IMR-90 (cell line): Measurements from ENCODE around the gene MOXD1. TPM values are rescaled to one million over a fixed set of nuclear protein-coding genes. Genes with fewer than 3 reads are reported as not detected.

ENCODE experiments used
- ATAC-seq: fragments of 200-7000 bp; cut with Tn5 transposase; 2 replicates; pipeline ENCODE4 v1.9.1; 2020; ENCODE audit warnings: low read depth, mild to moderate bottlenecking, moderate library complexity
- BruUV-seq: library from RNA; stranded (reverse); fragments of 400-500 nt; replicated peaks from 2 replicates; lab custom pipeline; 2021; lab: Mats Ljungman, UMichigan
- CTCF ChIA-PET: fragments of 300-600 bp; formaldehyde crosslinking; extraction: SDS; loops from one replicate; lab custom pipeline; 2021; ENCODE audit warnings: antibody characterized with exemption; lab: Yijun Ruan, JAX
- POLR2A ChIA-PET: fragments of 300-600 bp; sonication (Branson Sonifier 250); formaldehyde crosslinking; loops from one replicate; lab custom pipeline; 2022; ENCODE audit warnings: antibody characterized with exemption; ENCODE audit not compliant: unreplicated experiment; lab: Charles Lee
- DNase-seq: peaks from one replicate; pipeline ENCODE4 v3.0.0; 2013
- H2AFZ ChIP-seq: replicated peaks from 2 replicates; pipeline ENCODE3; 2013; ENCODE audit warnings: low read length, mild to moderate bottlenecking; ENCODE audit not compliant: poor library complexity
- H2AK5ac ChIP-seq: 2 replicates; pipeline ENCODE4 v1.6.1; 2013; ENCODE audit warnings: low read depth, low read length, inconsistent platforms
- H2AK9ac ChIP-seq: replicated peaks from 2 replicates; pipeline ENCODE3; 2013; ENCODE audit warnings: mild to moderate bottlenecking, low read depth, low read length, moderate library complexity; ENCODE audit not compliant: poor library complexity
- H2BK120ac ChIP-seq: 2 replicates; pipeline ENCODE4 v1.6.1; 2013; ENCODE audit warnings: low read depth, low read length, inconsistent platforms
- H2BK15ac ChIP-seq: 3 replicates; pipeline ENCODE4 v1.6.1; 2013; ENCODE audit warnings: low read depth, low read length, inconsistent platforms
- H2BK20ac ChIP-seq: 2 replicates; pipeline ENCODE4 v1.6.1; 2013; ENCODE audit warnings: low read depth, mild to moderate bottlenecking, inconsistent platforms, low read length, moderate library complexity
- H2BK5ac ChIP-seq: 2 replicates; pipeline ENCODE4 v1.6.1; 2013; ENCODE audit warnings: mild to moderate bottlenecking, low read depth, low read length, inconsistent platforms; ENCODE audit not compliant: poor library complexity, severe bottlenecking
- H3K14ac ChIP-seq: replicated peaks from 2 replicates; pipeline ENCODE4 v1.6.1; 2013; ENCODE audit warnings: low read depth, low read length, inconsistent platforms
- H3K18ac ChIP-seq: 2 replicates; pipeline ENCODE4 v1.6.1; 2013; ENCODE audit warnings: low read depth, low read length, control low read depth
- H3K23ac ChIP-seq: 2 replicates; pipeline ENCODE4 v1.6.1; 2013; ENCODE audit warnings: low read depth, low read length, inconsistent platforms
- H3K27ac ChIP-seq: 2 replicates; pipeline ENCODE4 v1.5.1; 2013; ENCODE audit warnings: mild to moderate bottlenecking, control low read depth, low read length; ENCODE audit not compliant: insufficient read depth
- H3K27me3 ChIP-seq: 2 replicates; pipeline ENCODE4 v1.6.1; 2013; ENCODE audit warnings: low read length; ENCODE audit not compliant: control insufficient read depth, insufficient read depth
- H3K36me3 ChIP-seq: 2 replicates; pipeline ENCODE4 v1.6.1; 2013; ENCODE audit warnings: low read length, mixed read lengths; ENCODE audit not compliant: control insufficient read depth, insufficient read depth
- H3K4ac ChIP-seq: 2 replicates; pipeline ENCODE4 v1.6.1; 2013; ENCODE audit warnings: low read depth, low read length, inconsistent platforms
- H3K4me1 ChIP-seq: 2 replicates; pipeline ENCODE4 v1.6.1; 2013; ENCODE audit warnings: low read length, mixed read lengths; ENCODE audit not compliant: control insufficient read depth, insufficient read depth
- H3K4me2 ChIP-seq: 2 replicates; pipeline ENCODE4 v1.6.1; 2013; ENCODE audit warnings: low read depth, mild to moderate bottlenecking, control low read depth, low read length, moderate library complexity
- H3K4me3 ChIP-seq: 2 replicates; pipeline ENCODE4 v1.5.1; 2013; ENCODE audit warnings: low read depth, mild to moderate bottlenecking, control low read depth, low read length, moderate library complexity; ENCODE audit not compliant: insufficient read depth
- H3K56ac ChIP-seq: 2 replicates; pipeline ENCODE4 v1.6.1; 2013; ENCODE audit warnings: low read length, inconsistent platforms; ENCODE audit not compliant: insufficient read depth; ENCODE audit errors: extremely low read depth
- H3K79me1 ChIP-seq, 2 experiments: 2 replicates each; pipeline ENCODE4 v1.6.1; 2013; ENCODE audit warnings: low read length in 2 of 2, inconsistent platforms in 1 of 2, low read depth in 1 of 2
- H3K9ac ChIP-seq: 2 replicates; pipeline ENCODE4 v1.6.1; 2013; ENCODE audit warnings: low read depth, low read length, control low read depth
- H3K9me1 ChIP-seq: 2 replicates; pipeline ENCODE4 v1.6.1; 2013; ENCODE audit warnings: low read length, inconsistent platforms; ENCODE audit not compliant: insufficient read depth
- H3K9me3 ChIP-seq: 2 replicates; pipeline ENCODE4 v1.6.1; 2013; ENCODE audit warnings: low read length; ENCODE audit not compliant: control insufficient read depth, insufficient read depth
- H4K20me1 ChIP-seq: 2 replicates; pipeline ENCODE4 v1.6.1; 2013; ENCODE audit warnings: low read length, inconsistent platforms; ENCODE audit not compliant: insufficient read depth
- H4K5ac ChIP-seq: 2 replicates; pipeline ENCODE4 v1.6.1; 2013; ENCODE audit warnings: mild to moderate bottlenecking, low read depth, low read length, control low read depth
- H4K8ac ChIP-seq, 2 experiments: 2 replicates each; pipeline ENCODE4 v1.6.1; 2013; ENCODE audit warnings: low read depth in 2 of 2, low read length in 2 of 2, control low read depth in 1 of 2, inconsistent platforms in 1 of 2
- H4K91ac ChIP-seq: 2 replicates; pipeline ENCODE4 v1.6.1; 2013; ENCODE audit warnings: low read depth, low read length, inconsistent platforms; ENCODE audit not compliant: insufficient read depth
- BHLHE40 ChIP-seq: fragments of 150-350 bp; IDR thresholded peaks from 2 replicates; pipeline ENCODE4 v1.6.1; 2016; ENCODE audit warnings: mild to moderate bottlenecking, low read depth, low read length
- CEBPB ChIP-seq: IDR thresholded peaks from 2 replicates; pipeline ENCODE4 v1.6.1; 2012; ENCODE audit warnings: low read depth, low read length, improper control_type of control experiment
- CHD1 ChIP-seq: IDR thresholded peaks from 2 replicates; pipeline ENCODE4 v1.6.1; 2012; ENCODE audit warnings: low read depth, low read length, improper control_type of control experiment
- CTCF ChIP-seq: conservative IDR thresholded peaks from 2 replicates; pipeline ENCODE4 v1.5.1; 2012; ENCODE audit warnings: mild to moderate bottlenecking, low read depth, low read length, improper control_type of control experiment
- ELK1 ChIP-seq: fragments of 150-350 bp; IDR thresholded peaks from 2 replicates; pipeline ENCODE4 v1.6.1; 2016; ENCODE audit warnings: low read depth, mild to moderate bottlenecking, low read length, moderate library complexity, borderline replicate concordance
- FOS ChIP-seq: fragments of 150-350 bp; IDR thresholded peaks from 2 replicates; pipeline ENCODE4 v1.6.1; 2016; ENCODE audit warnings: low read depth, low read length
- MAFK ChIP-seq: IDR thresholded peaks from 2 replicates; pipeline ENCODE4 v1.6.1; 2012; ENCODE audit warnings: low read depth, low read length, improper control_type of control experiment
- MXI1 ChIP-seq: IDR thresholded peaks from 2 replicates; pipeline ENCODE4 v1.6.1; 2012; ENCODE audit warnings: low read depth, mild to moderate bottlenecking, low read length, moderate library complexity, borderline replicate concordance
- NFE2L2 ChIP-seq: fragments of 150-350 bp; IDR thresholded peaks from 2 replicates; pipeline ENCODE4 v1.6.1; 2016; ENCODE audit warnings: low read depth, mild to moderate bottlenecking, low read length
- POLR2A ChIP-seq: IDR thresholded peaks from 2 replicates; pipeline ENCODE4 v1.6.1; 2012; ENCODE audit warnings: mild to moderate bottlenecking, low read depth, low read length
- RCOR1 ChIP-seq: IDR thresholded peaks from 2 replicates; pipeline ENCODE4 v1.6.1; 2012; ENCODE audit warnings: mild to moderate bottlenecking, low read length, improper control_type of control experiment; ENCODE audit not compliant: insufficient replicate concordance
- RFX5 ChIP-seq: IDR thresholded peaks from 2 replicates; pipeline ENCODE4 v1.8.0; 2012; ENCODE audit warnings: low read depth, mild to moderate bottlenecking, low read length, moderate library complexity
- SMC3 ChIP-seq: fragments of 150-350 bp; IDR thresholded peaks from 2 replicates; pipeline ENCODE4 v1.6.1; 2016; ENCODE audit warnings: low read depth, mild to moderate bottlenecking, antibody characterized with exemption, low read length, moderate library complexity
- USF2 ChIP-seq: fragments of 150-350 bp; IDR thresholded peaks from 2 replicates; pipeline ENCODE4 v1.6.1; 2017; ENCODE audit warnings: mild to moderate bottlenecking, antibody characterized with exemption, low read length, low read depth
- WGBS, 2 experiments: methylation state at CpG; one replicate each; pipeline versions ENCODE4 v1.1.5 to v1.1.7; 2013; ENCODE audit warnings: missing lambda C conversion rate in 2 of 2; ENCODE audit not compliant: insufficient read length in 1 of 2; ENCODE audit errors: extremely low coverage in 2 of 2; 5-methylcytosine and 5-hydroxymethylcytosine counted together
- dilution Hi-C: fragments of 300-500 bp; cut with HindIII; formaldehyde crosslinking; loops from one replicate; pipeline ENCODE4 v1.14.3; 2018; ENCODE audit warnings: low sequenced_read_pairs; ENCODE audit not compliant: unreplicated experiment
- in situ Hi-C: fragments of 300-500 bp; cut with MboI; formaldehyde crosslinking; loops from 3 replicates; pipeline ENCODE4 v1.14.3; 2019; ENCODE audit warnings: low sequenced_read_pairs, inconsistent platforms, mixed read lengths
- intact Hi-C: fragments of 100-400 bp; cut with micrococcal nuclease; formaldehyde crosslinking; loops from 2 replicates; pipeline ENCODE4 v1.10.0; 2022
- polyA plus RNA-seq, 3 experiments: library from polyadenylated mRNA; depleted of rRNA; stranded (reverse); fragments of >200 nt; gene quantifications; 2 replicates each; pipeline ENCODE4 v1.2.3, GENCODE V29; 2012; ENCODE audit warnings: low replicate concordance in 1 of 3
- total RNA-seq: library from RNA; depleted of rRNA; stranded (reverse); fragments of >200 nt; gene quantifications from 2 replicates; pipeline ENCODE4 v1.2.3, GENCODE V29; 2012

MOXD1 gene
- total and polyA plus RNA-seq, 2 of the 4 experiments (the other 2 are of a cell fraction), result 10.0 to 19.4 TPM

- H3K9me3 ChIP-seq, result no peaks in the 10 kb centered on the region
- ATAC-seq (no peak), DNase-seq (no peak)
- no peak overlapping the region for H2AK9ac ChIP-seq
- peaks cover 13% of the 10 kb centered on the region for H3K4me1 ChIP-seq
- no peak overlapping the region for H2BK120ac ChIP-seq
- no peak overlapping the region for H3K4me2 ChIP-seq
- H3K9ac ChIP-seq, result no peak overlapping the region
- no peak overlapping the region for H3K4ac ChIP-seq
- BruUV-seq, result no TSS peak
- no peak overlapping the region for H3K4me3 ChIP-seq
- H3K18ac ChIP-seq, result no peak overlapping the region
- in situ Hi-C loops, result no loop called here
- no peak overlapping the region for H3K23ac ChIP-seq
- H2BK15ac ChIP-seq, result no peak overlapping the region
- H2AFZ ChIP-seq, result no peak overlapping the region
- CTCF ChIA-PET, result interaction anchor here (0.9 kb wide), 1 partner anchor 89 kb away, joined by 3 read pairs; no protein-coding TSS in a partner anchor
- H3K27ac ChIP-seq, result no peak overlapping the region
- no peak overlapping the region for H4K5ac ChIP-seq
- WGBS, 2 experiments, result no CpG with 5 or more reads among the region's 2 CpGs
- H4K91ac ChIP-seq, result no peak overlapping the region
- no peaks in the 10 kb centered on the region for H3K36me3 ChIP-seq
- peaks cover 15 to 30% of the 10 kb centered on the region in 2 experiments; a peak in 3 of 4 replicates for H3K79me1 ChIP-seq
- H2BK5ac ChIP-seq, result no peak overlapping the region
- H3K14ac ChIP-seq, result no peak overlapping the region
- no peak overlapping the region for H2AK5ac ChIP-seq
- dilution Hi-C loops, result no loop called here
- H2BK20ac ChIP-seq, result no peak overlapping the region
- no peak overlapping the region for H3K56ac ChIP-seq
- POLR2A ChIA-PET, result no interaction called here
- no peaks in the 10 kb centered on the region for H3K27me3 ChIP-seq
- intact Hi-C loops, result no loop called here
- no peaks in the 10 kb centered on the region; the same call in 1 of the 2 replicates for H4K20me1 ChIP-seq
- H3K9me1 ChIP-seq, result peaks cover 4% of the 10 kb centered on the region; the same call in 1 of the 2 replicates
- no peak overlapping the region for H4K8ac ChIP-seq
- TF ChIP-seq SMC3, result no peak
- no peak for TF ChIP-seq MAFK
- TF ChIP-seq ELK1, result no peak
- no peak for TF ChIP-seq RCOR1
- TF ChIP-seq CEBPB, result no peak
- no peak for TF ChIP-seq BHLHE40
- no peak for TF ChIP-seq USF2
- no peak for TF ChIP-seq FOS
- no peak for TF ChIP-seq MXI1
- TF ChIP-seq NFE2L2, result no peak
- TF ChIP-seq RFX5, result no peak
- TF ChIP-seq POLR2A, result no peak
- no peak for TF ChIP-seq CHD1
- no peak for TF ChIP-seq CTCF
These were observed 6.2 kb downstream of the MOXD1 start for GRCh38 chr6:132395015-132395597.
